GM06990 (cell line): ENCODE results near the gene THSD4.
A peak's percentile ranks its signal among the peaks of the same experiment; 100 is the strongest.
"Not testable (repeated sequence)": the region's sequence is repeated elsewhere in the genome, so short reads cannot be mapped to it uniquely, and the experiment has no call there.

Source experiments
- DNase-seq: peaks from one replicate; pipeline ENCODE4 v3.0.0-alpha.2; 2011; ENCODE audit not compliant: insufficient read length; ENCODE audit errors: extremely low read depth
- H3K27me3 ChIP-seq: replicated peaks from 2 replicates; pipeline ENCODE4 v1.6.0; 2011; ENCODE audit warnings: low read length; ENCODE audit not compliant: control insufficient read depth, insufficient read depth
- H3K36me3 ChIP-seq: 2 replicates; pipeline ENCODE4 v1.5.1; 2011; ENCODE audit warnings: low read length; ENCODE audit not compliant: control insufficient read depth, insufficient read depth
- H3K4me3 ChIP-seq: replicated peaks from 2 replicates; pipeline ENCODE4 v1.5.1; 2011; ENCODE audit warnings: low read depth, mild to moderate bottlenecking, control low read depth, low read length
- TF ChIP-seq, protein P1 (sequence below): IDR thresholded peaks from 2 replicates; pipeline ENCODE4 v1.5.1; 2011; ENCODE audit warnings: low read length, control low read depth, mild to moderate bottlenecking, inconsistent platforms; ENCODE audit not compliant: insufficient read depth, poor library complexity, severe bottlenecking

Gene THSD4

GRCh38 chr15:71669688-71670087 is 554.4 kb downstream of the THSD4 start:
- Histone ChIP-seq H3K36me3 (no peaks in the 10 kb centered on the region), H3K4me3 (no peak overlapping the region), H3K27me3 (no peaks in the 10 kb centered on the region)
- TF ChIP-seq, protein P1, sequence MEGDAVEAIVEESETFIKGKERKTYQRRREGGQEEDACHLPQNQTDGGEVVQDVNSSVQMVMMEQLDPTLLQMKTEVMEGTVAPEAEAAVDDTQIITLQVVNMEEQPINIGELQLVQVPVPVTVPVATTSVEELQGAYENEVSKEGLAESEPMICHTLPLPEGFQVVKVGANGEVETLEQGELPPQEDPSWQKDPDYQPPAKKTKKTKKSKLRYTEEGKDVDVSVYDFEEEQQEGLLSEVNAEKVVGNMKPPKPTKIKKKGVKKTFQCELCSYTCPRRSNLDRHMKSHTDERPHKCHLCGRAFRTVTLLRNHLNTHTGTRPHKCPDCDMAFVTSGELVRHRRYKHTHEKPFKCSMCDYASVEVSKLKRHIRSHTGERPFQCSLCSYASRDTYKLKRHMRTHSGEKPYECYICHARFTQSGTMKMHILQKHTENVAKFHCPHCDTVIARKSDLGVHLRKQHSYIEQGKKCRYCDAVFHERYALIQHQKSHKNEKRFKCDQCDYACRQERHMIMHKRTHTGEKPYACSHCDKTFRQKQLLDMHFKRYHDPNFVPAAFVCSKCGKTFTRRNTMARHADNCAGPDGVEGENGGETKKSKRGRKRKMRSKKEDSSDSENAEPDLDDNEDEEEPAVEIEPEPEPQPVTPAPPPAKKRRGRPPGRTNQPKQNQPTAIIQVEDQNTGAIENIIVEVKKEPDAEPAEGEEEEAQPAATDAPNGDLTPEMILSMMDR: no peak
- no peak for DNase-seq

- H3K36me3 ChIP-seq, H3K4me3 ChIP-seq, H3K27me3 ChIP-seq, DNase-seq: not testable (repeated sequence)
These were observed 555.0 kb downstream of the THSD4 start for GRCh38 chr15:71670222-71670621.

DNA sequence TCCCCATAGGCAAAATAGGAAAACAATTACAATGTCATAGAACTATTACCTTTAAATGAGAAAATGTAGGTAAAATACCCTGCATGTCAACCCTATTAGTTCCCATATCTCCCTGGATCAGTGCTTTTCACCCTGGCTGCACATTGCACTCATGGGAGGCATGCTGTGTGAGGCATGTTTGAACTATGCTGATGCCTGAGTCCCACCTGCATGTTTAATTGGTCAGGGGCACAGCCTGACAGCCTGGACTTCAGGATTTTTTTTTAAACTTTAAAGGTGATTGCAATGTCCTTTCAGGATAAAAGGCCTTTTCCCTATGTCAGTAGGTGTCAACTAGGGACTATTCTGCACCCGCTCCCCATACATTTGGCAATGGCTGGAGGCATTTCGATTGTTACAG is 559.1 kb downstream of the THSD4 start:
- Histone ChIP-seq H3K4me3 (no peak overlapping the region), H3K36me3 (no peaks in the 10 kb centered on the region), H3K27me3 (no peaks in the 10 kb centered on the region)
- DNase-seq: no peak
- TF ChIP-seq, protein P1: no peak

- no peak for DNase-seq
- Histone ChIP-seq H3K4me3 (peak overlapping the region; percentile 1; the same call in 1 of the 2 replicates), H3K36me3 (no peaks in the 10 kb centered on the region), H3K27me3 (no peaks in the 10 kb centered on the region)
- TF ChIP-seq, protein P1: no peak
These were observed 562.1 kb downstream of the THSD4 start for GRCh38 chr15:71677352-71677751.

GRCh38 chr15:71677766-71678165 is 562.5 kb downstream of the THSD4 start:
- TF ChIP-seq, protein P1: no peak
- Histone ChIP-seq H3K4me3 (no peak overlapping the region), H3K36me3 (no peaks in the 10 kb centered on the region), H3K27me3 (no peaks in the 10 kb centered on the region)
- no peak for DNase-seq

- TF ChIP-seq, protein P1: no peak
- DNase-seq: no peak
- Histone ChIP-seq H3K27me3 (no peaks in the 10 kb centered on the region), H3K4me3 (no peak overlapping the region), H3K36me3 (no peaks in the 10 kb centered on the region)
These were observed 562.9 kb downstream of the THSD4 start for GRCh38 chr15:71678191-71678590.
